ENCODE results near the gene PDE8A.
A peak's percentile ranks its signal among the peaks of the same experiment; 100 is the strongest.

Gene PDE8A

GRCh38 chr15:85034276-85034675 is 52.6 kb downstream of the PDE8A start:
- no peak for DNase-seq (ENCODE audit: low read depth)

- no peak for DNase-seq (ENCODE audit: low read depth)
Observed at GRCh38 chr15:85035980-85036379, 54.3 kb downstream of the PDE8A start.

- no peak for DNase-seq (ENCODE audit: low read depth)
Observed at GRCh38 chr15:85036716-85037115, 55.1 kb downstream of the PDE8A start.

- no peak for DNase-seq (ENCODE audit: low read depth)
Observed at GRCh38 chr15:85037641-85038040, 56.0 kb downstream of the PDE8A start.

- DNase-seq (ENCODE audit: low read depth) = no peak
Observed at GRCh38 chr15:85041230-85041629, 59.6 kb downstream of the PDE8A start.

GRCh38 chr15:85044251-85044853 is 62.7 kb downstream of the PDE8A start:
- DNase-seq (ENCODE audit: low read depth) = peak; percentile 49

- DNase-seq (ENCODE audit: low read depth) = no peak
Observed at GRCh38 chr15:85044894-85045293, 63.2 kb downstream of the PDE8A start.

GRCh38 chr15:85045615-85046014 is 64.0 kb downstream of the PDE8A start:
- DNase-seq (ENCODE audit: low read depth) = no peak

- peak; percentile 42 for DNase-seq (ENCODE audit: low read depth)
Observed at GRCh38 chr15:85047271-85047948, 65.8 kb downstream of the PDE8A start.

GRCh38 chr15:85048430-85048829 is 66.8 kb downstream of the PDE8A start:
- no peak for DNase-seq (ENCODE audit: low read depth)

- no peak for DNase-seq (ENCODE audit: low read depth)
Observed at GRCh38 chr15:85049805-85050204, 68.1 kb downstream of the PDE8A start.

- DNase-seq (ENCODE audit: low read depth) = no peak
Observed at GRCh38 chr15:85059734-85060133, 78.1 kb downstream of the PDE8A start.

- DNase-seq (ENCODE audit: low read depth) = no peak
Observed at GRCh38 chr15:85062560-85062959, 80.9 kb downstream of the PDE8A start.

- no peak for DNase-seq (ENCODE audit: low read depth)
Observed at GRCh38 chr15:85063088-85063487, 81.4 kb downstream of the PDE8A start.

GRCh38 chr15:85063522-85064079 is 81.9 kb downstream of the PDE8A start:
- no peak for DNase-seq (ENCODE audit: low read depth)

- DNase-seq (ENCODE audit: low read depth) = no peak
Observed at GRCh38 chr15:85064710-85065109, 83.1 kb downstream of the PDE8A start.

- DNase-seq (ENCODE audit: low read depth) = no peak
Observed at GRCh38 chr15:85071061-85071460, 89.4 kb downstream of the PDE8A start.

- no peak for DNase-seq (ENCODE audit: low read depth)
Observed at GRCh38 chr15:85071504-85071903, 89.8 kb downstream of the PDE8A start.

- DNase-seq (ENCODE audit: low read depth) = no peak
Observed at GRCh38 chr15:85072917-85073316, 91.3 kb downstream of the PDE8A start.

- no peak for DNase-seq (ENCODE audit: low read depth)
Observed at GRCh38 chr15:85073556-85074194, 92.0 kb downstream of the PDE8A start.

GRCh38 chr15:85086855-85087254 is 105.2 kb downstream of the PDE8A start:
- no peak for DNase-seq (ENCODE audit: low read depth)

GRCh38 chr15:85088300-85088699 is 106.6 kb downstream of the PDE8A start:
- no peak for DNase-seq (ENCODE audit: low read depth)

- DNase-seq (ENCODE audit: low read depth) = no peak
Observed at GRCh38 chr15:85089929-85090597, 108.4 kb downstream of the PDE8A start.
